ENCODE results near the gene ARPIN.
A peak's percentile ranks its signal among the peaks of the same experiment; 100 is the strongest.
"Not testable (repeated sequence)": the region's sequence is repeated elsewhere in the genome, so short reads cannot be mapped to it uniquely, and the experiment has no call there.

ARPIN gene

DNA sequence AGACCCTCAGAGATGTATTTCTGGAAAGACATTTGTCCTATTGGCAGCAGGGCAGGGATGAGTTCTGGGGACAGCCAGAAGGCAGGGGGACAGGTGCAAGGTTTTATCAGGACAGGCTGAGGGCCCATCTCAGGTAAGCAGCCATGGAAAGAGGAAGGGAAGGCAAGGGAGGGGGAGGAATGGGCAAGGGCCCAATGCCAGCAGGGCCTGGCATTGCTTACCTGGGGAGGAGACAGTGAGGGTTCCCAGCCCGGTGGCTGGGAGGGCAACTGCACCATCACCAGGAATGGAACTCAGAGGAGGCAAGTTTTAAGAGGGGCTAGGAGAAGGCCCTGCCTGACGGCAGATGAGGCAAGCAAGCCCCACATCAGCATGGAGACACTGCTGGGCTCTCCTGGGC lies 3.1 kb downstream of the ARPIN start:
- no peak for DNase-seq

DNA sequence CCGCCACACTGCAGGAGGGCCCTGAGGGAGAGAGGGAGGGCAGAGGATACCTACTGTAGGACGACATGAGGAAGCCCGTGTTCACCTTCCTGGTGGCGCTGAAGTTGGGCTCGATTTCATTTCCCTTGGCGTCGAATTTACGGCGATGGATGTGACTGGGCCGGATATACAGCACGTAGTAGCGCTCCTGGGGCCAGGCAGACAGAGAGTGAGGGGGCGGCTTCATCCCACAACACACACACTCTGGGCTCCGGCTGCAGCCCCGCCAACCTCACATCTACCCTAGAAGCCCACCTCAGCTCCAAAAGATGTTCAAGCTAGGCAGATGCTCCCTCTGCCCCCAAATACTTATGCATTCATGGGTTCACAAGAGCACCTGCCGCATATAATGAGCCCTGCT lies 4.5 kb downstream of the ARPIN start:
- DNase-seq, result no peak

DNA sequence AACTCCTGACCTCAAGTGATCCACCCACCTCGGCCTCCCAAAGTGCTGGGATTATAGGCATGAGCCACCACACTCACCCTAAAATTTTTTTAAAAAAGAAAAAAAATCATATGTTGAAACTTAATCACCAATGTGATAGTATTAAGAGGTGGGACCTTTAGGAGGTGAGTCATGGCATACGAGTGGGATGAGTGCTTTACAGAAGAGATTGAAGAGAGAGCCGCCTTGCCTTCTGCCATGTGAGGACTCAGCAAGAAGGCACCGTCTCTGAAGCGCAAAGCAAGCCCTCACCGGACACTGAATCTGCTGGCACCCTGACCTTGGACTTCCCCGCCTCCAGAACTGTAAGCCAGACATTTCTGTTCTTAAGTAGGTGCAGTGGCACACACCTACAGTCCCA lies 5.5 kb downstream of the ARPIN start:
- DNase-seq, result no peak

DNA sequence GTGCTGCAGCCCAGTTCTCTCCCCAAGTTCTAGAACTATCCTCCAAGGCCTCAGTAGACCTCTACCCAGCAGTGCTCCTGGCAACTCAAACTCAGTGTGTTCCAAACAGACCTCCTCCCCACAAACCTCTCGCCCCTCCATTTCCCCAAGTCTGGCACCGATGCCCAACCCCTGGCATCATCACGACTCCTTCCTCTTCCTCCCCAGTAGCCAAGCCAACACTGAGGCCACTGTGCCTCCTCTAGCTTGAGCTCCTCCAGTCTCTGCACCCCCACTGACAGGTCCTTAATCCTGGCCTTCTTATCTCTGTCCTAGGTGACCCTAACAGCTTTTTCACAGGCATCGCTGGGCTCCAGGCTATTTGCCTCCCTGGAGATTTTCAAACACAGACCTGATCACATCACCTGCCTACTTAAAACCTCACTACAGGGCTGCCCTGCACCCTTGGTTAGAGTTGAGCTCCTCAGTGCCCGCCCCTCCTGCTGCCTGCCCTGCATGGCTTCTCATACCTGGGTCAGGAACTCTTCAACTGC lies 6.8 kb downstream of the ARPIN start:
- DNase-seq, result no peak

DNA sequence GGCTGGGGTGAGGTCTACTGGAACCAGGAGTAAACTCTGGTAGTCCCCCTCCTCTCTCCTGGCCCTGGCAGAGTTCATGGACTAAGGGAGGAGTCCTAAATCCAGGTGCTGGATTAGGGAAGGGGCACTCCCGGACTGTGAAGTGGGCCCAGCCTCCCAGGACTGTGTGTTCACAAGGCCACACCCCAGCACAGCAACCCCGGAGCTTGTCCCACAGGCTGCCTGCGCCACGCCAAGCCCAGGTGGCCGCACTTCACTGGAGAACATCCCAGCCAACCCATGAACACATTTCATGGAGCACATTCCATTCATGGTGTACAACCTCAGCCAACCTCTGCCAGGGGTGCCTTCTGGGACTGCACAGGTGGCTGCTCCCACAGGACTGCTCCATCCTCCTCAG lies 8.2 kb downstream of the ARPIN start:
- DNase-seq, result no peak

DNA sequence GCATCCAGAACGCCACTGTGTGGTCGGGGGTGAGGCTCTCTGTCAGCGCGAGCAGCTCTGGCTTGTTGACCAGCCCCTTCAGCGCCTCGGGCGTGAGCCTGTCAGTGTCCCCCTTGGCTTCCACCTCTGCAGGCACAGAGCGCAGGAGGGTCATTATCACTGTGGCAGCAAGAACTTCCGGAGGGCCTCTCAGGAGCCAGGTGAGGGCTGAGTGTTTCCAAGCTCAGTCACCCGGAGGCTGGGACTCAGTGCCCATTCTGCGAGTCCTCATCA lies 9.0 kb downstream of the ARPIN start:
- DNase-seq, result no peak

DNA sequence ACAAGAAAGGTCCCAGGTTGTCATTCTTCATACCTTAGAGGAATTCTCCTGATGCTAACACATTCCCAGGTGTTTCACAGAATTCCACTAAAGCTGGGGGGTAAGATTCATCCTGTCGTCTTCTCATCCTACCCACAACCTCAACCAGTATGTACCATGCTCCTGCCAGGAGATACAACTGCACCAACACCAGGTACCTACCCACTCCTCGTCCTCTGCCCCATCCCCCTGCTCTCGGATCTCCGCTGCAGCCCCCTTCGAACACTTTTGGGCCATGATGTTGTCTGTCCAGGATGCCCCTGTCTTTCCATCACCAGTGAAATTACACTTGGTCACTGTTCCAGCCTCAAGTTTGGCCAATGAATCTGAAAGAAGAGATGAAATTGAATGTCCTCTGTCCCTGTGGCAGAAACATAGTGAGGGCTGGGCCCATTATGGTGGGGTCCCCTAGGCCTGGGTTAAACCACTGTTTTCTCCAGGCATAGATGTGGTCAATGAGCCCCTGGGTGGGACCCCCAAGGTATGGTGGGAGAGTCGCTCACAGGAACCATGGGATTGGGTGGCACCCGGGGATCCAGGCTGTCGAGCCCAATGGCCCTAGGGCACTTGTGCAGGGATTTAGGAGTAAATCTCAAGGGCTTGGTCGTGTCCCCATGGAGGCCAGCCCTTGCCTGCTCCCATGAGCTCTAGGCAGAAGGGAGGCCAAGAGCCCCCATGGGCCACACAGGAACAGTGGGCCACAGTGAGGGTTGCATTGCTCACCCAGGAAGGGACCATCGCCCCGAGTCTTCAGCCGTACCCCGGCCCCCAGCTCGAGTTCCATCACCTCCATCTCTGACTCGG lies 9.5 kb downstream of the ARPIN start:
- DNase-seq, result no peak

DNA sequence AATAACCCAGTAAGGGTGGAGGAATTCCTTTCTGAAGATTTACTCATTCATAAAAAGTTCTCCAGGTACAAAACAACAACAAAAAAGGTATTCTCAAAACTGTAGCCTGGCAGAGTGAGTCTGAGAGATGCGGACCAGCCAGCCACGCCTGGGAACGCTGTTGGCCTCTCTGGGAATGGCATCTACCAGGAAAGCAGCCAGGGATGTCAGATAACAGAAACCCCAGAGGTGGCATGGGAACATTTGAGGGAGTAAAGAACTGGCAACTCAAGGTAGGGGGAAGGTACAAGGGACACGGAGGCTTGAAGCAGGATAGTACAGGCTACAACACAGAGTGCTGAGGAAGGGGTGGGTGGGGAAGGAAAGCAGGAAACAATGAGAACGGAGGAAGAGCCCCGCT lies 11.9 kb downstream of the ARPIN start:
- DNase-seq, result no peak

DNA sequence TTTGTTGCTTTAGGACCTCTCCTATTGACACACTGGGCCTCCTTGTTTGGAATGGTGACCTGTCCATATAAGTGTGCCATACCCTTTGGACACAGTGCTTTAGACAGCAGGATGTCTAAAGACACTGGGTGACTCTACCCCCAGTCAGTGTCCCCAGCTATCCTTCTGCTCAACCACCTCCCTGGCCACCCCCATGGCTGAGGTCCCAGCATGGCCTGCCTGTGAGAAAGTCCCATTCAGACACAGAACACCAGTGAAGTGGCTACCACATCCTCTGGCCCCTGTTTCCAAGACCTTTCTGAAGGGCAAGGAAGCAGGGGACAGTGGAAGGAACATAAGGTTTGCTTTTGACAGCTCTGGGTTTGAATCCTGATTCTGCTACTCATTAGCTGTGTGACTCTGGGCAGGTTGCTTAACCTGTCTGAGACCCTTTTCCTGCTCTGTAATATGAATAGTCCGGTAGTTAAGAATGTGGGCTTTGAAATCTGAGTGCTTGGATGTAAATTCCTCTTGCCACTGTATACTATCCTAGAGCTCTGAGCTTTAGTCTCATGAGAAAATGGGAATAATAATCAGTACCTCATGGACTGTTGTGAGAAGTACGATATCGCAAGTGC lies 12.7 kb downstream of the ARPIN start:
- no peak for DNase-seq

DNA sequence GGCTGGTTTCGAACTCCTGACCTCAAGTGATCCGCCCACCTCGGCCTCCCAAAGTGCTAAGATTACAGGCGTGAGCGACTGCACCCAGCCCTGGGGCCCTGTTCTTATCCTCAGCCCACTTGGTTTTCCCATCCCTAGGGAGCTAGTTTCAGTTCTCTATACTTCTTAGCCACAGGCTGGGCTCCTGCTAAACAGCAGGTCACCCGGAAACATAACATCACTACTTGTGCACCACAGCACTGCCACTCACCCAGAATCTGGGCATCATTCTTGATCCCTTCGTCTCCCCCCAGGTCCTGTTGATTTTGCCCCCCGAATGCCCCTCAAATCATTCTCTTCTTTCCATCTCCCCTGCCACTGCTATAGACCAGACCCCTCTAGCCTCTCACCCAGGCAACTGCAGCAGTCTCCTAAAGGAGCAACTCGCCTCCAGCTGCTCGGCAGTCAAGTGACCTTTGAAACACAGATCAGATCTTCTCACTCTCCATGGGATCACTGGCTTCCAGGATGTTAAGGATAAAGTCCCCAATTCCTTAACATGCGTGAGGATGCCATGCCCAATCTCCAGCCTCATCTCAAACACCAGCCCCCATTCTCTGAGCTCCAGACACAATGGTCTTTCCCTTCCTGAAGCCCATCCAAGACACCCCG lies 13.3 kb downstream of the ARPIN start:
- DNase-seq, result no peak

DNA sequence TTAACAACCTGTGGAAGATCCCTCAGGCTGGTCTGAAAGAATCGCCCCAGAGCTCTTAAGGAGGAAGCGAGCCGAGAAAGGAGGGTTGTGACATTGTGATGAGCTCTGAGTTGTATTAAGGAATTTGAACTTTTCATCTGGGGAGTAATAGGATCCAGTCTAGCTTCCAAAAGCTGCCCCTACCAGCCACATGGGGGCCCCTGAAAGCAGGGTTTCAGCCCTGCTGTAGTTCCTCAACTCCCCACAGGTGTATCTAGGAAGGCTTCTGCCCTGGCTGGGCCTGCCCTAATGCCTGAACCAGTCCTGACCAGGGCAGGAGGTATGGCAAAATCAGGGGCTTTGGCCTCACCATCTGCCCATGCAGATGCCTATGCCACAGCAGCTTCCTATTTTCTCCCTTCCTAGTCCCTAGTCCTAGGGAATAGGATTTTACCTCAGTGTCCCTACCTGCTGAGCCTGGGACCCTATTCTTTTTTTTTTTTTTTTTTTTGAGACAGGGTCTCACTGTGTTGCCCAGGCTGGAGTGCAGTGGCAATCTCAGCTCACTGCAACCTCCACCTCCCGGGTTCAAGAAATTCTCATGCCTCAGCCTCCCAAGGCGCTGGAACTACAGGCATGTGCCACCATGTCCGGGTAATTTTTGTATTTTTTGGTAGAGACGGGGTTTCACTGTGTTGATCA lies 14.0 kb downstream of the ARPIN start:
- peak; percentile 71 to 74 for DNase-seq

DNA sequence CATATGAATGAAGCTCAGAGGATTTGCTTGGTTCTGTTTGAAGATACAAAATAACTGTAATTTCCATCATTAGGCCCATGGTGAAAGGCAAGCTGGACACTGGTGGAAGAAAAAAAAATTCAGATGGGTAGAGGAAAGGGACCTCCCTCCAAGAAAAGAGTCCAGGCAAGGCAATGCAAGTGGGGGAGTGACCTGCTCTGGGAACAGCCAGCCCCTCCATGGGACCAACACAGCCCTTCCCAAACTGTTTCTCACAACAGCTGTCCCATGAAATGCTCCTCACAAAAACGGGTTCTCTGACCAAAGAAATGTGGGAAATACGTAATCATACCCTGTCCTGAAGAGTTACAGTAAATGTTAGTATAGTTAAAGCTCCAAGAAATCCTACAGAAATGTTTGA lies 14.6 kb downstream of the ARPIN start:
- no peak for DNase-seq

DNA sequence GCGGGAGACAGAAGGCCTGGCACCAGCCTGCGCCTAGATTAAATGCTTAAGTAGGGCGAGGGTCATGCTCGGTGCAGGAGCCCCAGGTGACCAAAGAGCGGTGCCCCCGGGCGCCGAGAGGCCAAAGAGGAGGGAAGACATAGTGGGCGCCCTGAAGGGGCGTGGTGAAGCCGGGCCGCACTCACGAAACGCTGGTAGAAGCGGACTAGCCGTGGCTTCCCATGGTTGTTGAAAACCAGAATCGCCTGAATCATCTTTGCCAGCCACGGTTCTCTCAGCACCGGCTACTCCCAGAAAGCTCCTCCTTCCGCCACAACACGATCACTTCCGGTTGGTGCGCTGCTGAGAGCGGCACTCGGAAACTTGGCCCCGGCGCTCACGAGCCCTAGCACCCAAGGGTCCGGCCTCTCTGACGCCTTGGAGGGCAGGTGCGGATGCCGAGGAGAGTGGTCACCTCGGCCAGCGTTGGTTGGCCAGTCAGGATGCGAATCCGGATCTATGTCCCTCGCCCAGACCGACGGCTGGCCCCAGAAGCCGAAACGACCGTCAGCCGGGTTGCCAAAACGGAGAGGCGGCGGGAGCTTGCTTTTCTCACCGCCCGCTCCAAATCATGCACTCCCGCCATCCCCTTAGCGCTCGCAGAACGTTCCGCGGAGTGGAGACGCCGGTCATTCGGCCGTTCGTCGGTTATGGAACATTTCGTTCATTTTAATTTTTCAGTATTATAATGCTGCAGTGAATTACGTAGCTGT lies 18.9 kb downstream of the ARPIN start, which contains the start of gene AP3S2:
Gene AP3S2 (minus strand): TSS at position 299 of the 752 bp plus-strand sequence. CDS start 45 bp downstream, at position 254.
- peak; percentile 92 to 93 for DNase-seq

DNA sequence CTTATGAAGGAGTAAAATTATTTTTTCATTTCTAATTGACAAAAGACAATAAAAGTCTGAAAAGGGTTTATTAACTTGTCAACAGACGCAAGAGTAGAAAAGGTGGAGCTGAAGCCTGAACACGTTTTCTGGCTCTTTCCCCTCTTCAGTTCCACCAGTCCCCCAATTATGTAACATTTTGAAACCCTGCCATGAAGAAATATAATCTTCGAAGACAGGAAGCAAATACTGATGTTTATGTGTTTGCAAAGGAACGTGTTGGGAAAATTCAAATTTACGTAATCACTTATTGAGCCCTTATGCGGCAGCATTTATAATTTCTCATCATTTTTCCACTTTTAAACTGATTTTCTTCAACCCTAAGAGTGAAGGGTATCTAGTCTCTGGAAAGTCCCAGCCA lies 19.7 kb downstream of the ARPIN start:
- DNase-seq, result no peak

DNA sequence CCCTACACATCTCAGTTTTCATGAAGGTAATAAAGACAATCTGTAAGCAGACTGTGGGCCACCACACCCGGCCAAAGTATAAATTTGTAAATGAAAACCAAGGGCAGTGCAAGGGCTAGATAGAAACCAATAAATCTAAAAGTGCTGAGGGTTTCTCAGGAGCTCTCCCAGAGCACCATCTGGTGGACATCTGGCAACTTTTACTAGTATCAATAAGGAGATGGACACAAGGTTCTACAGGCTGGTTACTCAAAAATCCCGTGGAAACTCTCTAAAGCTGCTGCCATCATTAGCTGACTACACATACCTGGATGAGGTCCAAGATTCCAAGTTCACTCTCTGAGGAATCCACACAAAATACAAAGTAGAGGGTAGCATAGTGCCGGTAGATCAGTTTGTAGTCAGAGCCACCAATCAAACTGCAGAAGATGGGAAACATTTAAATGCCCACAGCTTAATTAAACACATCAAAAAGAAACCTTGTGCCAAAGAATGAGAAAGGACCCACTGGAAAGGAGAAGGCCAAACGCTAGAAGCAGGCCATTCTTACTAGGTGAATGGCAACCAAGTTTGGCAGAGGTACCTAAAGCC lies 24.4 kb downstream of the ARPIN start:
- DNase-seq, result peak; percentile 7 to 35

DNA sequence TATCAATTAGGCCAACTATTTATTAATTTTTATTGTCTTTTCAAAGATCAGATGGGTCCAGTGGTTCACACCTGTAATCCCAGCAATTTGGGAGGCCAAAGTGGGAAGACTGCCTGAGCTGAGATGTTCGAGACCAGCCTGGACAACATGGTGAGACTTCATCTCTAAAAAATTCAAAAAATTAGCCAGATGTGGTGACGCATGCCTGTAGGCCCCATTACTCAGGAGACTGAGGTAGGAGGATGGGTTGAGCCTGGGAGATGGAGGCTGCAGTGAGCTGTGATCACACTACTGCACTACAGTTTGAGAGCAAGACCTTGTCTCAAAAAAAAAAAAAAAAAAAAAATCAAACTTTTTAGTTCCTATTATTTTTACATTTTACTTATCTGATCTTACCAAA lies 27.1 kb downstream of the ARPIN start:
- no peak for DNase-seq

DNA sequence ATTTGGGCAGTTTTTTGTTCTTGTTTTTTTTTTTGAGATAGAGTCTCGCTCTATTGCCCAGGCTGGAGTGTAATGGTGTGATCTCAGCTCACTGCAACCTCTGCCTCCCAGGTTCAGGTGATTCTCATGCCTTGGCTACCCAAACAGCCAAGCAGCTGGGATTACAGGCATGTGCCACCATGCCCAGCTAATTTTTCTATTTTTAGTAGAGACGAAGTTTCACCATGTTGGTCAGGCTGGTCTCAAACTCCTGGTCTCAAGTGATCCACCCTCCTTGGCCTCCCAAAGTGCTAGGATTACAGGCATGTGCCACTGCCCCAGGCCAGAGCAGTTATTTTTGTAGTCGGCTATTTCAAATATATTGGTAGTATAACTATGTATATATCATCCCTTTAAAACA lies 27.6 kb downstream of the ARPIN start:
- DNase-seq, result not testable (repeated sequence)

DNA sequence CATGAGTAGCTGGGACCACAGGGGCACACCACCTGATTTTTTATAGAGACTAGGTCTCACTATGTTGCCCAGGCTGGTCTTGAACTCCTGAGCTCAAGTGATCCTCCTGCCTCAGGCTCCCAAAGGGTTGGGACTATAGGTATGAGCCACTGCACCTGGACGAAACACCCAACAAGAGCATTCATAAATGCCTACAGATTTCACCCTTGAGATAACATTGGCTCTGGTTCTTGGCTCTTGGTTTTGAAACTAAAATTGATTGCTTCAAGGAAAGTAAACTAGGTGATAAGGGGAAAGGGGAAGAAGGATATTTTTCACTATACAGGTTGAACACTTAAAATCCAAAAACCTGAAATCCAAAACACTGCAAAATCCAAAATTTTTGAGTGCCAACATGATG lies 29.2 kb downstream of the ARPIN start:
- no peak for DNase-seq

DNA sequence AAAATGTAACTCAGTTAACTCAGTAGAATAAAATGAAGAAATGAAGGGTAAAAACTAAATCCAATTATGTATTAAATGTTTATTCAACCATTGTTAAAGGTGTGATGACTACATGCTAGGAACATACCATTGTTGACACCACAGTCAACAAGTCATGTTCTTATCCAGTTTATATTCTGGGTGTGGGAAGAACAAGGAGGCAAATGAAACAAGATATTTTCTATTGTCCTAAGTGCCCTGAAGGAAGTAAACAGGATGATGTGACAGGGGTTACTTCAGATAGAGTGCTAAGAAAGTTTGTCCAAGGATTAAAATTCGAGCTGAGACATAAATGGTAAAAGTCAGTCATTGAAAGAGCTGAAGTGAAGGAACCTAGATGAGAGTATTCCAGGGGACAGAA lies 32.0 kb downstream of the ARPIN start:
- DNase-seq, result no peak

DNA sequence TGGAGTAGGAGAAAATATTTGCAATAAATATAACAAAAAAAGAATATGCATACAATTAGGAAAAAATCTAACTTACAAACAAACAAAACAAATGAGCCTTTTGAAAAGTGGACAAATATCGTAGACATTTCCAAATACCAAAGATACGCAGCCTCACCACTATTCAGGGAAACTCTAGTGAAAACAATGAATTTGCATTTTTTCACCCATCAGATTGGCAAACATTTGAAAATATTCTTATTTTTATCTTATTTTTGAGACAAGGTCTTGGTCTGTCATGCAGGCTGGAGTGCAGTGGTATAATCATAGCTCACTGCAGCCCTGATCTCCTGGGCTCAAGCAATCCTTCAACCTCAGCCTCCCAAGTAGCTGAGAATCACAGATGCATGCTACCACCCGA lies 34.4 kb downstream of the ARPIN start:
- DNase-seq, result no peak

DNA sequence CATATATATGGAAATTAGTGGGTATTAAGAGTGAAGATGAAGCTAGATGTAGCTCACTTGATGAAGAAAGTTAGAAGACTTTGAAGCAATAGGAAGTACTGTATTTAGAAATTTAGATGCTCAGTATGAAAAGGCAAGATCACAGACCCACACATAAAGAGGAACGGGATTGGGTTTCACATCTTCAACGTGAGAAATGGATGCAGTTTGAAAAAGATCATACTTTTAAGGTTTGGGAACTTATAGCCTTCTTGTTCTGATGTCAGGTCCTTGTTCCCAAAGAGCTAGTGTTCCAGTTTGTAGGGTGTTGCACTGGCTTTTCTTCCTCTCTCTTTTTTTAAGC lies 35.7 kb downstream of the ARPIN start:
- DNase-seq, result no peak

DNA sequence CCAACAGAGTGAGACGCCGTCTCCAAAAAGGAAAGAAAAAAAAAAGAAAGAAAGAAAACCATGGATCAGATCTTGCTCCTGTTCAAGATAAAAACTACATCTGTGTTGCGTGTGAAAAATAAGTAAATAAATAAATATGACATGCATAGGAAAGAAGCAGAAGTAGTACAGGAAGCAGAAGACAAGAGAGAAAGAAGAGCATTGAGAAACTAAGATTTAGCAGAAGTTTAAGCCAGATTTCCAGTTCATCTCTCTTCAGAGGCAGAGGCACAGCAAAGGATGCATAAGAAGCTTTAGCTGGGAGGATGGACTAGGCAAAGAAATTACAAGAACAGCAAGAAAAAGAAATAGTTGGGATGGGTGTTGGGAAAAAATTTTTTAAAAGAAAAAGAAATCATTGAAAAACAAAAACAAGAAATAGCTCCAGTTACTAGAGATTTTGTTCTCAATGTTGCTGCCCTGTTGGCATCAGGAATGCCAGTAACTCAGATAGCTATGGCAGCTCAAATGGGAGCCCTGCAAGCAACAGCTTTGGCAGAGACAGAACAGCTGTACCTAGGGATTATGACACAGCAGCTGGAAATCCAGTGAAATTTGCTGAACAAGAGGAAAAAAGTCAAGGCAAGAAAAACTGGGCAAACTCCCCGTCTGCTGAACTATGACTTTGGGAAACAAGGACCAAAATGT lies 36.2 kb downstream of the ARPIN start:
- DNase-seq, result no peak
